Measurements from ENCODE around the gene RING1.

The RING1 gene

GRCh38 chr6:33252759-33253158, 44.5 kb downstream of the RING1 start:
- no peak for DNase-seq
- H3K4me1 ChIP-seq (ENCODE audit: low read length), result peaks cover 10% of the 10 kb centered on the region
- no peaks in the 10 kb centered on the region for H4K20me1 ChIP-seq (ENCODE audit: insufficient read depth, low read length)
- no peak overlapping the region for H3K4me2 ChIP-seq (ENCODE audit: low read depth, low read length)
- peaks cover 12% of the 10 kb centered on the region for H3K79me2 ChIP-seq (ENCODE audit: low read length)
- H3K36me3 ChIP-seq (replicated peaks; ENCODE audit: insufficient read depth, low read length), result no peaks in the 10 kb centered on the region
- no peaks in the 10 kb centered on the region for H3K27me3 ChIP-seq (replicated peaks; ENCODE audit: insufficient read depth, low read length)
- no peak overlapping the region for H3K27ac ChIP-seq (ENCODE audit: low read length)
- H3K4me3 ChIP-seq (ENCODE audit: low read length), result no peak overlapping the region
- peaks cover 6% of the 10 kb centered on the region for H3F3A ChIP-seq (ENCODE audit: insufficient read depth, low read length)
- H3K9me3 ChIP-seq (replicated peaks; ENCODE audit: insufficient read depth, low read length), result no peaks in the 10 kb centered on the region
- H3K9ac ChIP-seq (ENCODE audit: low read length), result no peak overlapping the region
- H3K9me2 ChIP-seq (replicated peaks; ENCODE audit: insufficient read depth, low read length), result no peaks in the 10 kb centered on the region
- TF ChIP-seq EZH2 (optimal IDR thresholded peaks at IDR 0.05; ENCODE audit: low read depth, low read length) (no peak), EZH2phosphoT487 (IDR thresholded peaks at IDR 0.05; ENCODE audit: low read length) (no peak)
- TF ChIP-seq, protein P1, sequence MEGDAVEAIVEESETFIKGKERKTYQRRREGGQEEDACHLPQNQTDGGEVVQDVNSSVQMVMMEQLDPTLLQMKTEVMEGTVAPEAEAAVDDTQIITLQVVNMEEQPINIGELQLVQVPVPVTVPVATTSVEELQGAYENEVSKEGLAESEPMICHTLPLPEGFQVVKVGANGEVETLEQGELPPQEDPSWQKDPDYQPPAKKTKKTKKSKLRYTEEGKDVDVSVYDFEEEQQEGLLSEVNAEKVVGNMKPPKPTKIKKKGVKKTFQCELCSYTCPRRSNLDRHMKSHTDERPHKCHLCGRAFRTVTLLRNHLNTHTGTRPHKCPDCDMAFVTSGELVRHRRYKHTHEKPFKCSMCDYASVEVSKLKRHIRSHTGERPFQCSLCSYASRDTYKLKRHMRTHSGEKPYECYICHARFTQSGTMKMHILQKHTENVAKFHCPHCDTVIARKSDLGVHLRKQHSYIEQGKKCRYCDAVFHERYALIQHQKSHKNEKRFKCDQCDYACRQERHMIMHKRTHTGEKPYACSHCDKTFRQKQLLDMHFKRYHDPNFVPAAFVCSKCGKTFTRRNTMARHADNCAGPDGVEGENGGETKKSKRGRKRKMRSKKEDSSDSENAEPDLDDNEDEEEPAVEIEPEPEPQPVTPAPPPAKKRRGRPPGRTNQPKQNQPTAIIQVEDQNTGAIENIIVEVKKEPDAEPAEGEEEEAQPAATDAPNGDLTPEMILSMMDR (IDR thresholded peaks at IDR 0.05; ENCODE audit: low read length), result no peak
- H2AFZ ChIP-seq (ENCODE audit: low read length), result no peak overlapping the region

DNA sequence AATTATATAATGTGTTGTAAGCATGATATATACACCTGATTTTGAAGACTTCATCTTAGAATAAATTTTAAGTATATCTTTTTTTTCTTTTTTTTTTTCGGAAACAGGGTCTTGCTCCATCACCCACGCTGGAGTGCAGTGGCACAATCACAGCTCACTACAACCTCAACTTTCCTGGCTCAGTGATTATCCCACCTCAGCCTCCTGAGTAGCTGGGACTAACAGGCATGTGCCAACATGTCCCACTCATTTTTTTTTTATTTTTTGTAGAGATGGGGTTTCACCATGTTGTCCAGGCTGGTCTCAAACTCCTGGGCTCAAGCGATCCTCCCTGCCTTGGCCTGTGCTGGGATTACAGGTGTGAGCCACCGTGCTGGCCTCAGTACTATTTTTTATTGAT, 46.3 kb downstream of the RING1 start:
- Histone ChIP-seq H3K4me2 (ENCODE audit: low read depth, low read length) (no peak overlapping the region), H3K27me3 (replicated peaks; ENCODE audit: insufficient read depth, low read length) (no peaks in the 10 kb centered on the region), H3K9ac (ENCODE audit: low read length) (no peak overlapping the region), H3K4me3 (ENCODE audit: low read length) (no peak overlapping the region), H3K79me2 (ENCODE audit: low read length) (peaks cover 12% of the 10 kb centered on the region), H3K36me3 (replicated peaks; ENCODE audit: insufficient read depth, low read length) (no peaks in the 10 kb centered on the region), H4K20me1 (ENCODE audit: insufficient read depth, low read length) (no peaks in the 10 kb centered on the region), H3K9me2 (replicated peaks; ENCODE audit: insufficient read depth, low read length) (no peaks in the 10 kb centered on the region), H3K4me1 (ENCODE audit: low read length) (peaks cover 8% of the 10 kb centered on the region), H2AFZ (ENCODE audit: low read length) (no peak overlapping the region), H3K27ac (ENCODE audit: low read length) (no peak overlapping the region), H3F3A (ENCODE audit: insufficient read depth, low read length) (no peaks in the 10 kb centered on the region; the same call in 1 of the 2 replicates), H3K9me3 (replicated peaks; ENCODE audit: insufficient read depth, low read length) (no peaks in the 10 kb centered on the region)
- no peak for DNase-seq
- TF ChIP-seq EZH2phosphoT487 (IDR thresholded peaks at IDR 0.05; ENCODE audit: low read length) (no peak), EZH2 (optimal IDR thresholded peaks at IDR 0.05; ENCODE audit: low read depth, low read length) (no peak)
- TF ChIP-seq, protein P1 (IDR thresholded peaks at IDR 0.05; ENCODE audit: low read length), result no peak

DNA sequence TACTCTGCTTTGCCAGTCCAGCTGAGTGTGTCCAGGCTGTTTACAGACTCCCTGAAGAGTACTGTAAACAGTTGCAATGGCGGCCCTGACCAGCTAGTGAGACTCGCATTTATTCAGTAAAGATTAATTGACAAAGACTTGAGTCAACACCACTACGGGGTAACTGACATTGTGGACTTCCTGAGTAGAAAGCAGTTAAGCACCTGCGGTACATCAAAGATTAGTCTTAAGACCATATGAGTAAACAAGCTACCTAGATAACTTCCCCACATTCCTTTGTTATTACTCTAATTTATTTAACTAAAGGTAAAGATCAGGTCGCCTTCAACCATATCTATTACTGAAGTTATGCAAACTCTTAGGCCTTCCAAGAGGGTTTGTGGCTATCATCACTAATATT, 50.7 kb downstream of the RING1 start:
- H3K27ac ChIP-seq (ENCODE audit: low read length), result no peak overlapping the region
- H3K4me2 ChIP-seq (ENCODE audit: low read depth, low read length), result no peak overlapping the region
- H3K79me2 ChIP-seq (ENCODE audit: low read length), result no peaks in the 10 kb centered on the region
- no peaks in the 10 kb centered on the region for H3K4me1 ChIP-seq (ENCODE audit: low read length)
- H4K20me1 ChIP-seq (ENCODE audit: insufficient read depth, low read length), result no peaks in the 10 kb centered on the region
- no peaks in the 10 kb centered on the region for H3K36me3 ChIP-seq (replicated peaks; ENCODE audit: insufficient read depth, low read length)
- TF ChIP-seq, protein P1 (IDR thresholded peaks at IDR 0.05; ENCODE audit: low read length), result no peak
- TF ChIP-seq EZH2 (optimal IDR thresholded peaks at IDR 0.05; ENCODE audit: low read depth, low read length) (no peak), EZH2phosphoT487 (IDR thresholded peaks at IDR 0.05; ENCODE audit: low read length) (no peak)
- H3K27me3 ChIP-seq (replicated peaks; ENCODE audit: insufficient read depth, low read length), result no peaks in the 10 kb centered on the region
- H3K9me3 ChIP-seq (replicated peaks; ENCODE audit: insufficient read depth, low read length), result no peaks in the 10 kb centered on the region
- no peak overlapping the region for H3K4me3 ChIP-seq (ENCODE audit: low read length)
- no peaks in the 10 kb centered on the region; the same call in 1 of the 2 replicates for H3F3A ChIP-seq (ENCODE audit: insufficient read depth, low read length)
- no peak for DNase-seq
- H3K9ac ChIP-seq (ENCODE audit: low read length), result no peak overlapping the region
- no peak overlapping the region for H2AFZ ChIP-seq (ENCODE audit: low read length)
- H3K9me2 ChIP-seq (replicated peaks; ENCODE audit: insufficient read depth, low read length), result no peaks in the 10 kb centered on the region
